ENCODE data around the gene CHAMP1.

The CHAMP1 gene

GRCh38 chr13:114314074-114314912 lies at the start of gene CHAMP1:
TSS of gene CHAMP1 (plus strand) at chr13:114314503. CDS start at chr13:114323843, 9,340 bp downstream.
- DNase-seq = peak; percentile 90

GRCh38 chr13:114264886-114265611 lies 49.3 kb upstream of the CHAMP1 start:
- no peak for DNase-seq

- no peak for DNase-seq
Observed at GRCh38 chr13:114266241-114266640, 48.1 kb upstream of the CHAMP1 start.

GRCh38 chr13:114268344-114269280 lies 45.7 kb upstream of the CHAMP1 start:
- peak; percentile 52 for DNase-seq

- DNase-seq = no peak
Observed at GRCh38 chr13:114269281-114269770, 45.0 kb upstream of the CHAMP1 start.

GRCh38 chr13:114272977-114273376 lies 41.3 kb upstream of the CHAMP1 start:
- no peak for DNase-seq

GRCh38 chr13:114275304-114275703 lies 39.0 kb upstream of the CHAMP1 start:
- DNase-seq = no peak

GRCh38 chr13:114279146-114279545 lies 35.2 kb upstream of the CHAMP1 start:
- no peak for DNase-seq

GRCh38 chr13:114279758-114280355 lies 34.4 kb upstream of the CHAMP1 start:
- DNase-seq = no peak

GRCh38 chr13:114281351-114282040 lies 32.8 kb upstream of the CHAMP1 start, which contains the start of gene UPF3A:
TSS of gene UPF3A (plus strand) at chr13:114281601. CDS start at chr13:114281640, 39 bp downstream.
- peak; percentile 84 for DNase-seq

- DNase-seq = no peak
Observed at GRCh38 chr13:114282041-114282670, 32.1 kb upstream of the CHAMP1 start.

GRCh38 chr13:114283576-114283975 lies 30.7 kb upstream of the CHAMP1 start:
- DNase-seq = no peak

GRCh38 chr13:114284680-114285079 lies 29.6 kb upstream of the CHAMP1 start:
- no peak for DNase-seq

GRCh38 chr13:114285166-114285808 lies 29.0 kb upstream of the CHAMP1 start:
- no peak for DNase-seq

- no peak for DNase-seq
Observed at GRCh38 chr13:114286808-114287207, 27.5 kb upstream of the CHAMP1 start.

- no peak for DNase-seq
Observed at GRCh38 chr13:114288157-114288591, 26.1 kb upstream of the CHAMP1 start.

- DNase-seq = no peak
Observed at GRCh38 chr13:114296448-114296847, 17.9 kb upstream of the CHAMP1 start.

- no peak for DNase-seq
Observed at GRCh38 chr13:114296902-114297301, 17.4 kb upstream of the CHAMP1 start.

GRCh38 chr13:114298866-114299265 lies 15.4 kb upstream of the CHAMP1 start:
- DNase-seq = no peak

GRCh38 chr13:114299604-114300305 lies 14.5 kb upstream of the CHAMP1 start:
- no peak for DNase-seq
